ENCODE data around the gene CPSF6.

CPSF6 gene

DNA sequence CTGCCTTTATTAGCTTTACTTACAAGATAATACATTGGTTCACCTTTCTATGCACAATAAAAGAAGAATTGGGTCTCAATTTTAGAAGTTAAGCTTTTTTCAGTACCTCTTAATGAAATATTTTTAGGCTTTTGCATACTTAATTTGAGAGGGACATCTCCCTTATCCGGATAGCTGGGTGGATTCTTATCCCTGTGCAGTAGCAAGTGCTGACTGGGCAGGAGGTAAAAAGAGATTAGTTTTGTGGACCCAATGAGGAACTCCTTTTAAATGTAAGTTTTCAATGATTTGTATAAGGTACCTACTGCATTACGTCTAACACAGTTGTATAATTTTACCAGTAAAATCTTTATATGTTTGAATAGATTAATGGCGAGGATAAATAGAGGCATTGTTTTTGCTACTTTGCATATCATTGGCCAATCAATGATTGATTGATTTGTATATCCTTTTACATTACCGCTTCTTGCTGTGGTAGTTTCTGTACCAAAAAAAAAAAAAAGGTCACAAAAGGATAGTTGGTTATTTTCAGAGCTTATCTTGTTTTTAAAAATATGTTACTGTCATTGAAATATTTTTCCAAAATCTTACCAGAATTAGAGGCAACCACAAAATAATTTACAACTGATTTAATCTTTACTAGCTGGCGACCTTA, 2.2 kb downstream of the CPSF6 start:
- TF ChIP-seq, protein P1, sequence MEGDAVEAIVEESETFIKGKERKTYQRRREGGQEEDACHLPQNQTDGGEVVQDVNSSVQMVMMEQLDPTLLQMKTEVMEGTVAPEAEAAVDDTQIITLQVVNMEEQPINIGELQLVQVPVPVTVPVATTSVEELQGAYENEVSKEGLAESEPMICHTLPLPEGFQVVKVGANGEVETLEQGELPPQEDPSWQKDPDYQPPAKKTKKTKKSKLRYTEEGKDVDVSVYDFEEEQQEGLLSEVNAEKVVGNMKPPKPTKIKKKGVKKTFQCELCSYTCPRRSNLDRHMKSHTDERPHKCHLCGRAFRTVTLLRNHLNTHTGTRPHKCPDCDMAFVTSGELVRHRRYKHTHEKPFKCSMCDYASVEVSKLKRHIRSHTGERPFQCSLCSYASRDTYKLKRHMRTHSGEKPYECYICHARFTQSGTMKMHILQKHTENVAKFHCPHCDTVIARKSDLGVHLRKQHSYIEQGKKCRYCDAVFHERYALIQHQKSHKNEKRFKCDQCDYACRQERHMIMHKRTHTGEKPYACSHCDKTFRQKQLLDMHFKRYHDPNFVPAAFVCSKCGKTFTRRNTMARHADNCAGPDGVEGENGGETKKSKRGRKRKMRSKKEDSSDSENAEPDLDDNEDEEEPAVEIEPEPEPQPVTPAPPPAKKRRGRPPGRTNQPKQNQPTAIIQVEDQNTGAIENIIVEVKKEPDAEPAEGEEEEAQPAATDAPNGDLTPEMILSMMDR (conservative IDR thresholded peaks at IDR 0.05; ENCODE audit: low read depth), result no peak
- ChIA-PET CTCF (interaction anchor here (0.6 to 0.9 kb wide), 2 partner anchors 41 to 88 kb away, joined by 3 read pairs; no protein-coding TSS in a partner anchor), POLR2A (ENCODE audit: low non-redundant PET) (no interaction called here)
- no peak overlapping the region for H3K27ac ChIP-seq
- DNase-seq (ENCODE audit: low spot score), result no peak

DNA sequence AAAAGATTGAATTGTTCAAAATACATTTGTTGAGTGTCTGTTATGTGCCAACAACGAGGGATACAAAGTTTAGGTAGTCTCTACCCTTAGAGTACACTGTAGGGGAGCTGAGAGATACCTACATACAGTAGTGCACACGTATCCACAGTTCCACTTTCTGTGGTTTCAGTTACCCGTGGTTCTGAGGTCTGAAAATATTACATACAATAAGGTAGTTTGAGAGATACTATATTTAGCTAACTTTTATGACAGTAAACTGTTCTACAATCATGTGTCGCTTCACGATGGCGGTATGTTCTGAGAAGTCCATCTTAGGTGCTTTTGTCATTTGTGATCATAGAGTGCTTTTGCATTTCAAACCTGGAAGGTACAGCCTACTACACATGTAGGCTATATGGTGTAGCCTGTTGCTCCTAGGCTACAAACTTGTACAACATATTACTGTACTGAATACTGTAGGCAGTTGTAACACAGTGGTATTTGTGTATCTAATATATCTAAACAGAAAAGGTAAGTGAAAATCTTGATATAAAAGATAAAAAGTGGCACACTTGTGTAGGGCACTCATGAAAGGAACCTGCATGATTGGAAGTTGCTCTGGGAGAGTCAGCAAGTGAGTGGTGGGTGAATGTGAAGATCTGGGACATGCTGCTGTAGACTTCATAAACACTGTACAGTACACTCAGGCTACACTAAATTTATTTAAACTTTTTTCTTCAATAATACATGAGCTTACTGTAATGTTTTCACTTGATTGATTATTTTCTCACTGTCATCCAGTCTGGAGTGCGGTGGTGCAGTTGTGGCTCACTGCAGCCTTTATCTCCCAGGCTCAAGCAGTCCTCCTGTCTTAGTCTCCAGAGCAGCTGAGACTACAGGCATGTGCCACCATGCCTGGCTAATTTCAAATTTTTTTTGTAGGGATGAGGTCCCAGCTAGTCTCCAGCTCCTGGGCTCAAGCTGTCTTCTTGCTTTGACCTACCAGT, 4.0 kb downstream of the CPSF6 start:
- no peak overlapping the region for H3K27ac ChIP-seq
- ChIA-PET CTCF (interaction anchor here (0.5 kb wide), 1 partner anchor 35 kb away, joined by 4 read pairs; no protein-coding TSS in a partner anchor), POLR2A (ENCODE audit: low non-redundant PET) (no interaction called here)
- TF ChIP-seq, protein P1 (conservative IDR thresholded peaks at IDR 0.05; ENCODE audit: low read depth), result no peak
- DNase-seq (ENCODE audit: low spot score), result no peak

DNA sequence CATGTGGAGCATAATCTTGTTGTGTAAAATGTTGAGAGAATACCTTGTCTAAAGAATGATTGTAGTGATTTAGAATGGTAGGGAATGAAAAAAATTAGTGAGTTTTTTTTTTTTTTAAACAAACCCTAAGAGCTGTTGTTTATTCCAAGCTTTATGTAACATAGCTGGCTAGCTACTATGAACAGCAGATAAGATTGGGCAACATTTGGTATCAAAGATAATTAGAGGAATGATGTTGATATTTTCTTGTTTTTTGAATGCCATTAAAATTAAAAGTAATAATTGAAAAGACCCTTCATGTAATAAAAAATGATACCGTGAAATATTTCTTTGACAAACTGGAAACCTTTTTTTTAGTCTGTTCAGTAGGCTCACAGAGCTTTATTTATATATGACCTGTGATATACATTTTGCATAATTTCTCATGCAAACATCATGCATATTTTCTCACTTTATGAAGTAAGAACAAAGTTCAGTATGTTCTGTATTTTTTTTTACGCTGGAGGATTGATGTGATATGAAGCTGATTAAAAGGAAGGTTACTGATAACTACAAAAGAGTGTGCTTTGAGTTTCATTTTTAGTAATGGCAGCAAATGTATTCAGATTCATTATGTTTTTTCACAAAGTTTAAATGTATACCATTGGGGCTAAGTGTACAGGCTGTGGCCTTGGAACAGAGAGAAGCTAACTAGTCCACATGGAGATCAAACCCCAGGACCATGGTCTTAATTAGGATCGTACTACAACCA, 8.1 kb downstream of the CPSF6 start:
- no peak for DNase-seq (ENCODE audit: low spot score)
- TF ChIP-seq, protein P1 (conservative IDR thresholded peaks at IDR 0.05; ENCODE audit: low read depth), result no peak
- POLR2A ChIA-PET (ENCODE audit: low non-redundant PET), result no interaction called here
- CTCF ChIA-PET, result interaction anchor here (0.7 kb wide), 1 partner anchor 233 kb away, joined by 6 read pairs; no protein-coding TSS in a partner anchor
- no peak overlapping the region for H3K27ac ChIP-seq

DNA sequence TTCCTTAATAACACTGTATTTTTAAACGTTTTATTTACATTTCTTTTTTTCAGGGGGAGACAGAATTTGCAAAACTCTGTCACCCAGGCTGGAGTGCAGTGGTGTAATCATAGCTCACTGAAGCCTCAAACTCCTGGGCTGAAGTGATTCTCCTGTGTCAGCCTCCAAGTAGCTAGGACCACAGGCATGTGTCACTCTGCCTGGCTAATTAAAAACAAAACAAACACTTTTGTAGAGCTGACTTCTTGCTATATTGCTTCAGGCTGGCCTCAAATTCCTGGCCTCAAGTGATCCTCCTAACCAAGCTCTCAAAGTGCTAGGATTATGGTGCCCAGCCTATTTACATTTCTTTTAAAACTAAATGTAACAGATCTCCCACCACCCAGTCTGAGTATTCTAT, 12.7 kb downstream of the CPSF6 start:
- CTCF ChIA-PET, result no interaction called here
- TF ChIP-seq, protein P1 (conservative IDR thresholded peaks at IDR 0.05; ENCODE audit: low read depth), result no peak
- POLR2A ChIA-PET (ENCODE audit: low non-redundant PET), result no interaction called here
- no peak overlapping the region for H3K27ac ChIP-seq
- DNase-seq (ENCODE audit: low spot score), result no peak

DNA sequence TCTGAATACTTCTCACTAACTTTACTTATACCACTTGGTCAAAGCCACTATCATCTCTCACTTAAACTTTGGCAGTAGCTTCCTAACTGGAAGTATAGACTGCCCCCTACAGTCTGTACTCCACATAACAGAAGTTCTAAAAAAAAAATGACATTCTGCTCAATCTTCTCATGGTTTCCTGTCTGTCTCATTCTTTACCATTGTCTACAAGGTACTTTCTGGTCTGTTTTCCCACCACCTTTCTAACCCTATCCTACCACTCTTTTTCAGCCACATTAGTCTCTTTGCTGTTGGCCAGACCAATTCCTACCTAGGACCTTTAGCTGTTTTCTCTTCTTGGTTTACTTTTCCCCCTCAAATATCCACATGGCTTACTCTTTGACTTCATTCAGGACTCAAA, 14.7 kb downstream of the CPSF6 start:
- POLR2A ChIA-PET (ENCODE audit: low non-redundant PET), result no interaction called here
- DNase-seq (ENCODE audit: low spot score), result no peak
- TF ChIP-seq, protein P1 (conservative IDR thresholded peaks at IDR 0.05; ENCODE audit: low read depth), result peak; percentile 29; the same call in 1 of the 2 replicates
- H3K27ac ChIP-seq, result no peak overlapping the region
- CTCF ChIA-PET, result interaction anchor here (0.6 to 1.4 kb wide), 6 partner anchors 9 to 356 kb away, joined by 3 to 6 read pairs (median 4); no protein-coding TSS in a partner anchor

DNA sequence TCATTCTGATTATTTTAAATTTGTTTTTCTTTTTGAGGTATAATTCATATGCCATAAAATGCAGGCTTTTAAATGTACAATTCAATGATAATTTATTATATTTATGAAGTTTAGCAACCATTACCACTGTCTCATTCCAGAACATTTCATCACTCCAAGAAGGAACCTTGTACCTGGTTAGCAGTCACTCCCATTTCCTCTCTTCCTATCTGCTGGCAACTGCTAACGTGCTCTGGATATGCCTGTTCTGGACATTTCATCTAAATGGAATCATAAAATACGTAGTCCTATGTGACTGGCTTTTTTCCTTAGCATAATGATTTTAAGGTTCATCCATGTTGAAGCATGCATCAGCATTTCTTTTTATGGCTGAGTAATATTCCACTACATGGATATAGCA, 15.5 kb downstream of the CPSF6 start:
- TF ChIP-seq, protein P1 (conservative IDR thresholded peaks at IDR 0.05; ENCODE audit: low read depth), result no peak
- ChIA-PET CTCF (interaction anchor here (0.6 to 1.4 kb wide), 4 partner anchors 10 to 357 kb away, joined by 3 to 6 read pairs (median 3); no protein-coding TSS in a partner anchor), POLR2A (ENCODE audit: low non-redundant PET) (no interaction called here)
- H3K27ac ChIP-seq, result no peak overlapping the region
- DNase-seq (ENCODE audit: low spot score), result no peak
